ENCODE measurements around the gene BMPR1A. TPM values are rescaled to one million over a fixed set of nuclear protein-coding genes. Genes with fewer than 3 reads are reported as not detected.
"Not testable (repeated sequence)": the region's sequence is repeated elsewhere in the genome, so short reads cannot be mapped to it uniquely, and the experiment has no call there.

Gene BMPR1A
- total RNA-seq, 4 donors from 2014 or later: 21.1 to 33.3 (median 26.7) TPM

DNA sequence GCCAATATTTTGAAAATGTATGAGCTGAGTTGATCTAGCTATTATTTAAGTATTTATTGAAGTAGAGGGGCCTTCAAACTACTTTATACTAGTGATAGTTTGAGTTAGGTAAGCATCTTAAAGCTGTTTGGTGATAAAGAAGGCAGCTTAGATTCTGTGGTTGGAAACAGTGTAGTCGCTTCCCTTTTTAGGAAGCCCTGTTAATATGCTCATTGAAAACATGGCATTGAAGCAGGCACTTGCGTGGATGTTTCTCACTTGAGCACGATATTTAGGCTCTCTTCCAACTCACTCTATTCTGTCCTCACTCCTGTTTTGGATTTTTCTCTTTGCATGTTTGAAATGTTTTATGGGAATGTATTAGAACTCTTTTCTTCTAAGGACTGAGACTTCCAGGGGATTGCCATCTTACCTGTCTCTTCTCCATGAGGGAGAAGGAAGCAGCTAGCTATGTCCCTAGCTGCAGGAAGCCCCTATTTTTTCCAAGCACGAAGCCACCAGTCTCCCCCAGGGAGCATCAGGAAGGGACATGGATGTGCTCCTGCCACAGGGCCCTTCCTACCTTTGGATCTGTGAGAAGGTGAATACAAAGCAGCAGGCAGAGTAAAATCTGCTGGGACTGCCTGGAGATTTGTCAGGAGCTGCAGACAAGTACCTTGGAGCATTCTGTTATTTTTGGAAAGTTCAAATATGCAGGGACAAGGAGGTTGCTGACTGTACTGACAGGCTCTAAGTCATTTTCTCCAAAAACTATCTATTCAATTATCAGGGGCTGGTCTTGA lies 22.0 kb upstream of the BMPR1A start:
- WGBS: 66% methylated on average over 4 of the region's 4 CpGs
- no peaks in the 10 kb centered on the region for H3K9me3 ChIP-seq
- no peaks in the 10 kb centered on the region for H3K36me3 ChIP-seq
- no peak overlapping the region for H3K4me3 ChIP-seq
- TF ChIP-seq POLR2A (IDR thresholded peaks at IDR 0.05) (no peak), EP300 (IDR thresholded peaks at IDR 0.05) (no peak), POLR2AphosphoS5 (IDR thresholded peaks at IDR 0.05) (no peak)
- TF ChIP-seq, protein P1, sequence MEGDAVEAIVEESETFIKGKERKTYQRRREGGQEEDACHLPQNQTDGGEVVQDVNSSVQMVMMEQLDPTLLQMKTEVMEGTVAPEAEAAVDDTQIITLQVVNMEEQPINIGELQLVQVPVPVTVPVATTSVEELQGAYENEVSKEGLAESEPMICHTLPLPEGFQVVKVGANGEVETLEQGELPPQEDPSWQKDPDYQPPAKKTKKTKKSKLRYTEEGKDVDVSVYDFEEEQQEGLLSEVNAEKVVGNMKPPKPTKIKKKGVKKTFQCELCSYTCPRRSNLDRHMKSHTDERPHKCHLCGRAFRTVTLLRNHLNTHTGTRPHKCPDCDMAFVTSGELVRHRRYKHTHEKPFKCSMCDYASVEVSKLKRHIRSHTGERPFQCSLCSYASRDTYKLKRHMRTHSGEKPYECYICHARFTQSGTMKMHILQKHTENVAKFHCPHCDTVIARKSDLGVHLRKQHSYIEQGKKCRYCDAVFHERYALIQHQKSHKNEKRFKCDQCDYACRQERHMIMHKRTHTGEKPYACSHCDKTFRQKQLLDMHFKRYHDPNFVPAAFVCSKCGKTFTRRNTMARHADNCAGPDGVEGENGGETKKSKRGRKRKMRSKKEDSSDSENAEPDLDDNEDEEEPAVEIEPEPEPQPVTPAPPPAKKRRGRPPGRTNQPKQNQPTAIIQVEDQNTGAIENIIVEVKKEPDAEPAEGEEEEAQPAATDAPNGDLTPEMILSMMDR (IDR thresholded peaks at IDR 0.05): no peak
- no peak overlapping the region for H3K27ac ChIP-seq
- no peak for DNase-seq (ENCODE audit: low spot score in 2 of 2)
- H3K27me3 ChIP-seq: no peaks in the 10 kb centered on the region
- no peaks in the 10 kb centered on the region for H3K4me1 ChIP-seq

GRCh38 chr10:86735278-86735677 lies 21.1 kb upstream of the BMPR1A start:
- H3K36me3 ChIP-seq; DNase-seq (ENCODE audit: low spot score in 2 of 2); H3K4me3 ChIP-seq; H3K4me1 ChIP-seq; H3K9me3 ChIP-seq; H3K27me3 ChIP-seq; H3K27ac ChIP-seq: not testable (repeated sequence)
- 94% methylated on average over 4 of the region's 4 CpGs for WGBS

GRCh38 chr10:86742230-86742629 lies 14.2 kb upstream of the BMPR1A start:
- H3K4me3 ChIP-seq: no peak overlapping the region
- H3K9me3 ChIP-seq: no peaks in the 10 kb centered on the region
- no peak for DNase-seq (ENCODE audit: low spot score in 2 of 2)
- TF ChIP-seq, protein P1 (IDR thresholded peaks at IDR 0.05): no peak
- TF ChIP-seq EP300 (IDR thresholded peaks at IDR 0.05) (no peak), POLR2AphosphoS5 (IDR thresholded peaks at IDR 0.05) (no peak), POLR2A (IDR thresholded peaks at IDR 0.05) (no peak)
- H3K4me1 ChIP-seq: peaks cover 9% of the 10 kb centered on the region
- H3K36me3 ChIP-seq: no peaks in the 10 kb centered on the region
- H3K27me3 ChIP-seq: no peaks in the 10 kb centered on the region
- no peak overlapping the region for H3K27ac ChIP-seq
- WGBS: 87% methylated on average over 1 of the region's 1 CpG

DNA sequence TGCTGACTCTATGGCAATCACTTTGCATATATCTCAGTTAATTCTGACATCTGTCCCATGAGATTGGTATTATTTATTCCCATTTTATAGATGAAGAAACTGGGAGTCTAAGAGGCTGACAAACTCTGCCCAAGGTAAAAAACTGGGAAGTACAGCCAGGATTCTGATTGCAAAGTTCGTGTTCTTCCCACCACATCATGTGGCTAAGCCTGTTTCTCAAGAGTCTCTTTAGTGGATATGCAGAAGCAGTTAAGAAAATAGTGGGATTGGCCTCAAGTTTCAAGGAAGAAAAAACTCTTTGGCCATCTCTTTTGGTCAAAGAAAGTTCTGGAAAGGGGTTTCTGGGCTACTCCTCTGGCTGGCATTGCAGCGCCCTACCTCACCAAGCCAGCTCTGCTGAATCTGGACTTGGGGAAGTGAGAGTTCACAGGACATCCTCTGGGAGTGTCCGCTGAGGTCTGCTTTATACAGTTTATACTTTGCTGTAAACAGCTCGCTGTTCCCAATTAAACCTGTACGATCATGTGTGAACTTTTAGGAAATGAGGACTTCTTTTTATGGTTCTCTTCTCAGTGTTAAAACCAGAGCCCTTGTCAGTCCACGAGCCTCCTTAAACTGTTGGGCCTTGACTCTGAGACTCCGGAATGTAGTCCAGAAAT lies 12.2 kb upstream of the BMPR1A start:
- H3K27me3 ChIP-seq: no peaks in the 10 kb centered on the region
- H3K9me3 ChIP-seq: no peaks in the 10 kb centered on the region
- no peak overlapping the region for H3K4me3 ChIP-seq
- no peak for DNase-seq (ENCODE audit: low spot score in 2 of 2)
- peaks cover 12% of the 10 kb centered on the region for H3K4me1 ChIP-seq
- no peak for TF ChIP-seq POLR2A (IDR thresholded peaks at IDR 0.05)
- TF ChIP-seq EP300 (IDR thresholded peaks at IDR 0.05): no peak
- TF ChIP-seq POLR2AphosphoS5 (IDR thresholded peaks at IDR 0.05): no peak
- H3K36me3 ChIP-seq: no peaks in the 10 kb centered on the region
- 82% methylated on average over 7 of the region's 7 CpGs for WGBS
- peak overlapping the region; percentile 13 for H3K27ac ChIP-seq

DNA sequence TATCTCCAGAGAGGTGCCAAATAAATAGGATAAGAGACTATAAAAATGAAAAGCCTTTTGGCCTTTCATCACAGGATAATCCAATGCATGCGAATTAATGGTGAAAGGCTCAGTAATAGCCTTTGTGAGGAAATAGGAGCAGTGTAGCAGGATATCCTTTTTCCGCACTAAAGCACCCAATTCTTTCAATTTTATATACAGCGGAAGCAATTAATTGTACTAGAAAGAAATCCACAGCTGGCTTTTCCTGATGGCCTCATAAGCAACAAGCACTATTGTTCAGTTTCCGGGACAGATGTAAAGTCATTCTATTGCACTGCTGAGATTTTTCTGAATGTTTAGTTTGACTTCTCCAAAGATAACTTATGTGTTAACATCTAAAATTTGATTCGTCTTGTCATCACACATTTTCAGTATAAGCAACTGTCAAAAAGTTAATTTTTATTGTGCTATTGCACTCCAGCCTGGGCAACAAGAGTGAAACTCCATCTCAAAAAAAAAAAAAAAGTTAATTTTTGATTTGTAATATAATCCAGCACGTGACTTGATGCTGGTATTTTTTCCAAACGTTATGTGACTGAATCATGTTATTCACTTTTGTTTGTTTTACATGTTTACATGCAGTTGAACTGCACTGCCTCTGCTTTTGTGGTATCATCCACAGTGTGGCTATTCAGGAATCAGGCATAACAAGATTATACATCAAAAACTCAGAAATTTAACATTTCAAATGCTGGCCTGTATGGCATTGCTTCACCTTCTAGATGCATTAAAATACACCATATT lies 8.4 kb upstream of the BMPR1A start:
- Histone ChIP-seq H3K27ac (no peak overlapping the region), H3K27me3 (no peaks in the 10 kb centered on the region), H3K36me3 (no peaks in the 10 kb centered on the region), H3K9me3 (no peaks in the 10 kb centered on the region), H3K4me1 (peaks cover 12% of the 10 kb centered on the region), H3K4me3 (no peak overlapping the region)
- DNase-seq (ENCODE audit: low spot score in 2 of 2): no peak
- WGBS: 50% methylated on average over 7 of the region's 7 CpGs
- TF ChIP-seq POLR2A (IDR thresholded peaks at IDR 0.05) (no peak), POLR2AphosphoS5 (IDR thresholded peaks at IDR 0.05) (no peak), EP300 (IDR thresholded peaks at IDR 0.05) (no peak)
- TF ChIP-seq, protein P1 (IDR thresholded peaks at IDR 0.05): no peak

DNA sequence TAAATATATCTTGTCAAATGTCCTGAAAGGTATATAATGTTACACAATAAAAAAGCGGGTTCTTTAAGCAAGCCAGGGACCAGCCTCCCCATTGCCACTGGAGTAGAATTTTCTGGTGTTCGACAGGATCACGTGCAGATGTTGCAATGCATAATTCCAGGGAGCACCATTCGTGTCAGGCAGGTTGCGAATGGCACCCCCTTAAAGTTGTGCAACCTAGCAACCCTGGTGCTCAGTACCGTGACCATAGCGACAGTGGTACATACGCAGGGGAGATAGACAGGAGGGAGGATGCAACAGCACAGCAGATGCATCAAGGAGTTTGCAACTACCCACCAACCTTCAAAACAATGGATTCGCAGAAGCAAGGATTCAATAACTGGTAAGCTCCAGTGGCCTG lies 6.6 kb upstream of the BMPR1A start:
- TF ChIP-seq EP300 (IDR thresholded peaks at IDR 0.05) (no peak), POLR2AphosphoS5 (IDR thresholded peaks at IDR 0.05) (no peak), POLR2A (IDR thresholded peaks at IDR 0.05) (no peak)
- TF ChIP-seq, protein P1 (IDR thresholded peaks at IDR 0.05): no peak

More for the DNA sequence above, 6.6 kb upstream of the BMPR1A start:
- 93% methylated on average over 9 of the region's 9 CpGs for WGBS
- Histone ChIP-seq H3K27me3 (no peaks in the 10 kb centered on the region), H3K27ac (no peak overlapping the region), H3K36me3 (no peaks in the 10 kb centered on the region), H3K9me3 (no peaks in the 10 kb centered on the region), H3K4me1 (peaks cover 6% of the 10 kb centered on the region), H3K4me3 (no peak overlapping the region)
- DNase-seq (ENCODE audit: low spot score in 2 of 2): no peak

Measured in suprapubic skin (tissue), 4 donors.